NB4 (cell line): ENCODE measurements around the gene MKLN1.

Source experiments
- DNase-seq: peaks from one replicate; pipeline ENCODE4 v3.0.0; 2010; ENCODE audit warnings: low read depth
- H3K4me3 ChIP-seq: one replicate; pipeline ENCODE4 v1.5.1; 2011; ENCODE audit warnings: mild to moderate bottlenecking, low read depth, low read length, moderate library complexity
- MYC ChIP-seq: IDR thresholded peaks from 2 replicates; pipeline ENCODE4 v1.6.1; 2011; ENCODE audit warnings: low read depth, low read length
- POLR2A ChIP-seq: IDR thresholded peaks from 2 replicates; pipeline ENCODE4 v1.6.1; 2011; ENCODE audit warnings: mild to moderate bottlenecking; ENCODE audit not compliant: insufficient read length; ENCODE audit errors: extremely low read depth
- TF ChIP-seq, protein P1 (sequence below): IDR thresholded peaks from 2 replicates; pipeline ENCODE4 v1.6.1; 2011; ENCODE audit warnings: low read depth, low read length
- TF ChIP-seq, protein P2 (sequence below): IDR thresholded peaks from one replicate; pipeline ENCODE4 v1.5.1; 2012; ENCODE audit warnings: low read depth, low read length

MKLN1 gene

DNA sequence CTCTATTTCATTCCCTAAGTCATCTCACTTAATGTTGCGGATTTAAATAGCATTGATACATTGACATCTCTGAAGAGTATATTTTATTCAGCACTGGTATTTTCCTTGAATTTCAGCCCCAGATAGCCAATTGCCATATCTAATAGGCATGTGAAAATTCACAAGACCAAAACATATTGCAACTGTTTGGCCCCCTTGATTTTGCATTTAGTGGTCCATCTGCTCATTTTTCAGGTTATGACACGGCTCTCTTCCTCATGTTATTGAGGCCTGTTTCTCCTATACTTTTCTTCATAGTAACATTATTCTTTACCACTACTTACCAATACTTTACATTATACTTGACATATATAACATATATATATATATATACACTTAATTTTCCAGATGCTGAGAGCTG, 43.7 kb downstream of the MKLN1 start:
- TF ChIP-seq, protein P1, sequence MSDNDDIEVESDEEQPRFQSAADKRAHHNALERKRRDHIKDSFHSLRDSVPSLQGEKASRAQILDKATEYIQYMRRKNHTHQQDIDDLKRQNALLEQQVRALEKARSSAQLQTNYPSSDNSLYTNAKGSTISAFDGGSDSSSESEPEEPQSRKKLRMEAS, result no peak
- TF ChIP-seq MYC (no peak), POLR2A (no peak)
- TF ChIP-seq, protein P2, sequence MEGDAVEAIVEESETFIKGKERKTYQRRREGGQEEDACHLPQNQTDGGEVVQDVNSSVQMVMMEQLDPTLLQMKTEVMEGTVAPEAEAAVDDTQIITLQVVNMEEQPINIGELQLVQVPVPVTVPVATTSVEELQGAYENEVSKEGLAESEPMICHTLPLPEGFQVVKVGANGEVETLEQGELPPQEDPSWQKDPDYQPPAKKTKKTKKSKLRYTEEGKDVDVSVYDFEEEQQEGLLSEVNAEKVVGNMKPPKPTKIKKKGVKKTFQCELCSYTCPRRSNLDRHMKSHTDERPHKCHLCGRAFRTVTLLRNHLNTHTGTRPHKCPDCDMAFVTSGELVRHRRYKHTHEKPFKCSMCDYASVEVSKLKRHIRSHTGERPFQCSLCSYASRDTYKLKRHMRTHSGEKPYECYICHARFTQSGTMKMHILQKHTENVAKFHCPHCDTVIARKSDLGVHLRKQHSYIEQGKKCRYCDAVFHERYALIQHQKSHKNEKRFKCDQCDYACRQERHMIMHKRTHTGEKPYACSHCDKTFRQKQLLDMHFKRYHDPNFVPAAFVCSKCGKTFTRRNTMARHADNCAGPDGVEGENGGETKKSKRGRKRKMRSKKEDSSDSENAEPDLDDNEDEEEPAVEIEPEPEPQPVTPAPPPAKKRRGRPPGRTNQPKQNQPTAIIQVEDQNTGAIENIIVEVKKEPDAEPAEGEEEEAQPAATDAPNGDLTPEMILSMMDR, result no peak
- DNase-seq, result no peak
- H3K4me3 ChIP-seq, result no peak overlapping the region

DNA sequence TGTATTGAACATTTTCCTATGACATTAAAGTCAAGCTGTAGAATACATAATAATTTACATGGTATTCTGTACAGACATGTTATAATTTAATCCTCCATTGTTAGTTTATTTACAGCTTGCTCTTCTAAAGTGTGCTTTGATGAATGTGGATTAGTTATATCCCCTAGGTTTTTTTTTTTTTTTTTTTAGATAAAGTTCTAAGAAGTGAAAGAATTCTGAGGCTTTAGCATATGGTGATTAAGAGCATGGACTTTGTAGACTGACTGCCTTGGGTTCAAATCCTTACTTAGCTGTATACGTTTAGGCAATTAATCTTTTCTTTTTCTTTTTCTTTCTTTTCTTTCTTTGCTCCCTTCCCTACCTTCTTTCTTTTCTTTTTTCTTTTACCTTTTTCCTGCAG, 44.9 kb downstream of the MKLN1 start:
- H3K4me3 ChIP-seq, result no peak overlapping the region
- no peak for DNase-seq
- TF ChIP-seq, protein P2, result no peak
- TF ChIP-seq POLR2A (no peak), MYC (no peak)
- TF ChIP-seq, protein P1, result no peak

DNA sequence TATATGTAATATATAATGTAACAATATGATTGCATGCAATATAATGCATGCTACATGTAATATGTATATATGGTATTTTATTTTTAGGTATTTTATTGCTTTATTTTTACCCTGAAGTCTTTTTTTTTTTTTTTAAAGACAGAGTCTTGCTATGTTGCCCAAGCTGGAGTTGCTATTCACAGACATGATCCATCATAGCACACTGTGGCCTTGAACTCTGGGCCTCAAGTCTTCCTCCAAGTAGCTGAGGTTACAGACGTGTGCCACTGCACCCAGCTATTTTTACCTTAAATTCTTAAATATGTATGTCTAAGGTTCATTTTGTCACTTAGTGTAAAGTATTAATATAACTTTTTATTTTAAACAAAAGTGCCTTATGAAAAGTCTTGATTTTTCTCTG, 47.1 kb downstream of the MKLN1 start:
- TF ChIP-seq POLR2A (no peak), MYC (no peak)
- TF ChIP-seq, protein P1, result no peak
- TF ChIP-seq, protein P2, result no peak
- H3K4me3 ChIP-seq, result no peak overlapping the region
- no peak for DNase-seq

DNA sequence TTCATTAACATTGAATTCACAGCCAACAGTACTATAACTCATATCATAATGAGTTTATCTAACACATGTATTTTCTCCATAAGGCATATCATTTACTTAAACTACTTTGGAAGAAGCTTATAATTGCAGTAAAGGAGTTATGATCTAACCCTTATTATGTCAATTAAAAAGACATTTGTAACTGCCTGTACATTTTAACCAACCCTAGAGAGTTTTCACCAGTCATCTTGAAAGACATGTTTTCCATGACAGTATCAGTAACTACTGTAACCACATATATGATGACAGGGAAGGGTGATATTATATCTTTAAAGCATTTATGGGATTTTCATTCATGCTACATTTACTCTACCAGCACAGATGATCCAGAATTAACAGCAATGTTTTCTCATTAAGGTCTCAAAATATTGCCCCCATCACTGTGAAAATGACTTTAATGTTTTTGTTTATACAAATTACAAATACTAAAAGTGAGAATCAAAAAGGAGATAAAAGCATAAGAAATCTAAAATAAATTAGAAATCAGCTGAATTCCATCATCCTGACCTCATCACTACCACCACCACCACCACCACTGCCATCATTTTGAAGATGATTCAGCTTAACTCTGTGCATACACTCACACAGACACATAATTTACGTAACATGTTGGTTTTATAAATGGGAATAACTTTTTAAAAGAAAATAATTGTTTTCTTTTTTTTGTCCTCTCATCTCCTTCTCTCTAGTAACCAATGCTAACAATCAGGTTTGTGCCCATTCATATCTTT, 53.6 kb downstream of the MKLN1 start:
- DNase-seq, result no peak
- H3K4me3 ChIP-seq, result no peak overlapping the region
- TF ChIP-seq MYC, result no peak
- TF ChIP-seq, protein P1, result no peak
- no peak for TF ChIP-seq POLR2A
- TF ChIP-seq, protein P2, result no peak

DNA sequence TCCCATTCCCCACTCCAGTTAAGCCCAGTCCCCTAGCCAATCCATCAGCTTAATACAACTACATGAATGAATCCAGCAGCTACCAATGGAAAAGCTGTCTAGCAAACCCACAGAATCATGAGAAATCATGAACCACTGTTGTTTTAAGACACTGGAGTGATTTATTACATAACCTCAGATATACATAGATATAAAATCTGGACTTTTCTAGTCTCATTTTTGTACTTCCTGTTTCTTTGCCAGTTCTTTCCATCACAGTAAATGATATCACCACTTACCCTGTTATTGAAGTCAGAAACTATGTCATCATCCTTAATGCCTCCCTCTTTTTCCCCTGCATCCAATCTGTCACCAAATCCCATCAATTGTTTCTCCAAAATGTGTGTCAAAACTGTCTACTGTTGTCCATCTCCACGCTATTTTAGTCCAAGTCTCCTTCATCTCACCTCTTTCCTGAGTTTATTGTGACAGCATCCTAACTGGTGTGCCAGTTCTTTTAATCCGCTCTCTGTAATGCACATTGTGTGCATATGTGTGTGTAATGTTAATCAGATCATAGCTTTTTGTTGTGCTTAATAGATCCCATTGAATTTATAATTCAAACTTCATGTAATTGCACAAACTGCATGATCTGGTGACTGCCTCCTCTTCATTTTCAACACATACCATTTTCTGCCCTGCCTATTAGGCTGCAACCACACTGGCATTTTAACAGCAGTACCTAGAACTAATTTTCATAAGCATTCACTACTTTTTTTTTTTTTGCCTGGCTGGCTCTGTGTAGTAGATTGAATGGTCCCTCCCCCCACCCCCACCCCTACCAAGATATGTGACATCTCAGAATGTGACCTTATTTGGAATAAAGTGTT, 56.0 kb downstream of the MKLN1 start:
- TF ChIP-seq POLR2A (no peak), MYC (no peak)
- TF ChIP-seq, protein P1, result no peak
- peak; percentile 20 for DNase-seq
- no peak overlapping the region for H3K4me3 ChIP-seq

DNA sequence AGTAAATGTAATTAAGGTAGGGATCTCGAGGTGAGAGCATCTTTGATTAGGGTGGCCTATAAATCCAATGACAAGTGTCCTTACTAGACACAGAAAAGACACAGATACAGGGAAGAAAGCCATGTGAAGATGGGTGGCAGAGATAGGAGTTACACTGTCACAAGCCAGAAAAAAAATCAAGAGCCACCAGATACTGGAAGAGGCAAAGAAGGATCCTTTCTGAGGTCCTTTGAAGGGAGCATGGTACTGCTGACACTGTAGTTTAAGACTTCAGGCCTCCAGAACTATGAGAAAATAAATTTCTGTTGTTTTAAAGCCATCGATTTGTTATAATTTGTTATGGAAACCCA, 56.6 kb downstream of the MKLN1 start:
- TF ChIP-seq, protein P1, result no peak
- TF ChIP-seq MYC, result no peak
- TF ChIP-seq, protein P2, result no peak
- no peak for TF ChIP-seq POLR2A
- H3K4me3 ChIP-seq, result no peak overlapping the region
- no peak for DNase-seq
